HepG2 (cell line): ENCODE results near the gene GZMH. TPM values are rescaled to one million over a fixed set of nuclear protein-coding genes. Genes with fewer than 3 reads are reported as not detected.

Source experiments
- ATAC-seq: fragments of 200-7000 bp; cut with Tn5 transposase; 3 replicates; pipeline ENCODE4 v1.9.1; 2020; ENCODE audit warnings: mild to moderate bottlenecking, moderate library complexity
- BruUV-seq: library from RNA; stranded (reverse); fragments of 400-500 nt; replicated peaks from 2 replicates; lab custom pipeline; 2021; lab: Mats Ljungman, UMichigan
- CTCF ChIA-PET: fragments of 300-600 bp; formaldehyde crosslinking; extraction: SDS; loops from one replicate; lab custom pipeline; 2021; ENCODE audit warnings: low total read pairs, inconsistent platforms, low intra/inter-chr PET ratio; lab: Yijun Ruan, JAX
- POLR2A ChIA-PET: fragments of 350-600 bp; sonication (Branson Sonifier 250); formaldehyde crosslinking; loops from one replicate; lab custom pipeline; 2020; ENCODE audit warnings: antibody characterized with exemption, inconsistent platforms; lab: Yijun Ruan, JAX
- DNase-seq: peaks from one replicate; pipeline ENCODE4 v3.0.0-alpha.2; 2015; ENCODE audit warnings: low spot score
- FAIRE-seq: peaks from 3 replicates; lab custom pipeline; 2011; peaks lifted over from hg19 to GRCh38; lab: Jason Lieb, UNC
- H2AFZ ChIP-seq: one replicate; pipeline ENCODE4 v1.6.1; 2011; ENCODE audit warnings: low read length, inconsistent platforms
- H3K27ac ChIP-seq: fragments of 300-600 bp; 3 replicates; pipeline ENCODE4 v1.8.0; 2011; ENCODE audit warnings: mixed run types, mild to moderate bottlenecking, mixed read lengths, low read length, inconsistent platforms; ENCODE audit not compliant: insufficient read depth; ENCODE audit errors: extremely low read length
- H3K27me3 ChIP-seq, 2 experiments: fragments of 200-600 bp in 1 of 2; 2 replicates in 1 of 2; 3 replicates in 1 of 2; pipeline versions ENCODE4 v1.6.0 to v1.8.0; 2011; ENCODE audit warnings: low read length in 2 of 2, mild to moderate bottlenecking in 2 of 2, moderate library complexity in 2 of 2, inconsistent platforms in 1 of 2; ENCODE audit not compliant: insufficient read depth in 2 of 2, control insufficient read depth in 1 of 2
- H3K36me3 ChIP-seq, 2 experiments: fragments of 200-600 bp in 1 of 2; replicated peaks in 1 of 2; 2 replicates in 1 of 2; 3 replicates in 1 of 2; pipeline versions ENCODE4 v1.5.1 to v1.8.0; 2011; ENCODE audit warnings: low read length in 2 of 2, inconsistent platforms in 1 of 2; ENCODE audit not compliant: insufficient read depth in 2 of 2, control insufficient read depth in 1 of 2
- H3K4me1 ChIP-seq: 2 replicates; pipeline ENCODE4 v1.5.1; 2012; ENCODE audit warnings: low read length, inconsistent platforms; ENCODE audit not compliant: insufficient read depth
- H3K4me2 ChIP-seq: 2 replicates; pipeline ENCODE4 v1.6.0; 2011; ENCODE audit warnings: low read depth, low read length, inconsistent platforms
- H3K4me3 ChIP-seq, 3 experiments: fragments of 200-600 bp in 1 of 3; sonication (generic), shearing (Covaris generic) in 1 of 3; replicated peaks in 1 of 3; 2 replicates each; pipeline ENCODE4 v1.5.1; 2011 to 2016; ENCODE audit warnings: low read length in 3 of 3, inconsistent platforms in 2 of 3, low read depth in 2 of 3, mild to moderate bottlenecking in 2 of 3, control low read depth in 1 of 3, mixed read lengths in 1 of 3; ENCODE audit not compliant: insufficient read depth in 1 of 3
- H3K79me2 ChIP-seq: one replicate; pipeline ENCODE4 v1.6.1; 2011; ENCODE audit warnings: low read length, inconsistent platforms; ENCODE audit not compliant: insufficient read depth
- H3K9ac ChIP-seq: 2 replicates; pipeline ENCODE4 v1.6.0; 2011; ENCODE audit warnings: mild to moderate bottlenecking, low read depth, low read length, inconsistent platforms; ENCODE audit not compliant: insufficient read depth
- H3K9me3 ChIP-seq: 2 replicates; pipeline ENCODE4 v1.5.1; 2012; ENCODE audit warnings: mild to moderate bottlenecking, low read length
- H4K20me1 ChIP-seq: 2 replicates; pipeline ENCODE4 v1.6.0; 2011; ENCODE audit warnings: inconsistent platforms, mild to moderate bottlenecking, low read length, moderate library complexity; ENCODE audit not compliant: insufficient read depth
- MIER2 ChIP-seq: IDR thresholded peaks from 2 replicates; pipeline ENCODE4 v1.6.1; 2016; ENCODE audit warnings: missing biosample characterization, missing genetic modification reagents
- RARA ChIP-seq: IDR thresholded peaks from 2 replicates; pipeline ENCODE4 v1.6.1; 2016; ENCODE audit warnings: missing genetic modification reagents, missing compliant biosample characterization
- SKI ChIP-seq: fragments of 450-650 bp; IDR thresholded peaks from one replicate; pipeline ENCODE4 v1.6.1; 2018; ENCODE audit warnings: mild to moderate bottlenecking; ENCODE audit not compliant: partially characterized antibody
- ZBTB38 ChIP-seq: sonication (generic); formaldehyde crosslinking; IDR thresholded peaks from 2 replicates; pipeline ENCODE4 v1.5.1; 2020; ENCODE audit warnings: mild to moderate bottlenecking, missing genetic modification reagents
- ZFP90 ChIP-seq: sonication (generic); formaldehyde crosslinking; IDR thresholded peaks from 2 replicates; pipeline ENCODE4 v1.8.0; 2022; ENCODE audit warnings: missing genetic modification reagents, mild to moderate bottlenecking, inconsistent platforms, borderline replicate concordance
- ZFYVE20 ChIP-seq: sonication (generic); formaldehyde crosslinking; IDR thresholded peaks from 2 replicates; pipeline ENCODE4 v1.8.0; 2023; ENCODE audit warnings: low read depth, mild to moderate bottlenecking, moderate library complexity, missing genetic modification reagents, borderline replicate concordance
- WGBS: methylation state at CpG from one replicate; pipeline ENCODE4 v1.1.6; 2017; ENCODE audit warnings: low lambda C conversion rate; 5-methylcytosine and 5-hydroxymethylcytosine counted together
- in situ Hi-C: cut with HindIII; loops from 2 replicates; pipeline ENCODE4 v1.10.0; 2017; ENCODE audit warnings: low pct_unique_long_range_greater_than_20kb; ENCODE audit not compliant: extremely low pct_ligation_motif_present
- intact Hi-C: fragments of 100-400 bp; cut with micrococcal nuclease; formaldehyde crosslinking; loops from one replicate; pipeline ENCODE4 v1.10.0; 2022; ENCODE audit not compliant: unreplicated experiment
- polyA plus RNA-seq, 8 experiments: library from polyadenylated mRNA; depleted of rRNA in 3 of 8; stranded (reverse) in 7 of 8; unstranded in 1 of 8; fragments of >200 nt; fragmentation: Illumina TruSeq in 4 of 8; extraction: Trizol in 4 of 8; gene quantifications; 2 replicates each; pipeline versions ENCODE4 v1.2.1 to v1.2.3, GENCODE V29; 2011 to 2016; ENCODE audit warnings: low read depth in 4 of 8, missing spikeins in 1 of 8, mixed read lengths in 1 of 8; ENCODE audit not compliant: insufficient read depth in 1 of 8
- total RNA-seq, 5 experiments: library from RNA; depleted of rRNA; stranded (reverse); fragments of >200 nt; fragmentation: Illumina TruSeq; extraction: Trizol; gene quantifications; 2 replicates each; pipeline ENCODE4 v1.2.3, GENCODE V29; 2016; ENCODE audit warnings: low read depth in 1 of 5
- TF ChIP-seq, protein P1 (sequence below), 2 experiments: sonication (generic) in 1 of 2; formaldehyde crosslinking in 1 of 2; IDR thresholded peaks; 2 replicates each; pipeline versions ENCODE4 v1.6.1 to v1.9.0; 2014 to 2022; ENCODE audit warnings: antibody characterized with exemption in 1 of 2, borderline replicate concordance in 1 of 2, inconsistent platforms in 1 of 2, low read depth in 1 of 2, missing genetic modification reagents in 1 of 2
- TF ChIP-seq, protein P2 (sequence below): sonication (generic); formaldehyde crosslinking; IDR thresholded peaks from 2 replicates; pipeline ENCODE4 v1.8.0; 2023; ENCODE audit warnings: mild to moderate bottlenecking, missing genetic modification reagents
- TF ChIP-seq, protein P3 (sequence below): sonication (generic); formaldehyde crosslinking; IDR thresholded peaks from 2 replicates; pipeline ENCODE4 v1.4.0; 2020; ENCODE audit warnings: missing genetic modification reagents
- TF ChIP-seq, protein P4 (sequence below): sonication (generic); formaldehyde crosslinking; conservative IDR thresholded peaks from 2 replicates; pipeline ENCODE4 v1.8.0; 2022; ENCODE audit warnings: missing genetic modification reagents

Gene GZMH
- total and polyA plus RNA-seq, 2 of the 13 experiments (the other 11 are each of a cell fraction or from before 2014, with no cell fraction given), result 0.08 TPM; not detected in 1

DNA sequence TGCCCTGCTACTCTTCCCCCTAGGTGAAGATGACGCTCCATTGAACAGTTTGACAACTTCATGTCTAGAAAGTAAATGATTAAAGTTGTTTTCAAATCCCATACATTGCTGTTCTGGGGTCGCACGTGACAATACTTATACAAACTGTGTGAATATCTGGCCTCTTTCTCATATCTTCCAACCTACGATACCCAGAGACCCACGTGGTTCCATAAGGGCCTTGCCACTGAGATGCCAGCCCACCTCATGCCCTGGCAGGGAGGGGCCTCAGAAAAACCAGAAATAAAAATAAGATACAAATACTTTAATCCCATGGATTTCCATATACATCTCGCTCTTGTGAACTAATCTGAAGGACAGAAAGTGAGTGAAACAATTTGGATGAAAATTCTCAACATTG lies 20.0 kb upstream of the GZMH start:
- Histone ChIP-seq H3K4me2 (no peak overlapping the region), H3K79me2 (no peaks in the 10 kb centered on the region), H2AFZ (no peak overlapping the region), H3K9me3 (no peaks in the 10 kb centered on the region), H3K4me1 (no peaks in the 10 kb centered on the region), H3K27me3 (no peaks in the 10 kb centered on the region; a peak in 1 of 5 replicates), H3K4me3 (no peak overlapping the region), H3K36me3 (no peaks in the 10 kb centered on the region), H3K9ac (no peak overlapping the region), H3K27ac (no peak overlapping the region), H4K20me1 (no peaks in the 10 kb centered on the region)
- in situ Hi-C loops, result no loop called here
- DNase-seq (no peak), ATAC-seq (no peak), FAIRE-seq (no peak)
- WGBS, result 21% methylated on average over 6 of the region's 6 CpGs
- intact Hi-C loops, result no loop called here
- ChIA-PET POLR2A (no interaction called here), CTCF (no interaction called here)
- no TSS peak for BruUV-seq
- no peak for TF ChIP-seq ZBTB38 (CRISPR knock-in tag)
- TF ChIP-seq RARA (CRISPR knock-in tag), result no peak
- no peak for TF ChIP-seq ZFYVE20 (CRISPR knock-in tag)
- TF ChIP-seq MIER2 (CRISPR knock-in tag), result no peak
- TF ChIP-seq, protein P1, sequence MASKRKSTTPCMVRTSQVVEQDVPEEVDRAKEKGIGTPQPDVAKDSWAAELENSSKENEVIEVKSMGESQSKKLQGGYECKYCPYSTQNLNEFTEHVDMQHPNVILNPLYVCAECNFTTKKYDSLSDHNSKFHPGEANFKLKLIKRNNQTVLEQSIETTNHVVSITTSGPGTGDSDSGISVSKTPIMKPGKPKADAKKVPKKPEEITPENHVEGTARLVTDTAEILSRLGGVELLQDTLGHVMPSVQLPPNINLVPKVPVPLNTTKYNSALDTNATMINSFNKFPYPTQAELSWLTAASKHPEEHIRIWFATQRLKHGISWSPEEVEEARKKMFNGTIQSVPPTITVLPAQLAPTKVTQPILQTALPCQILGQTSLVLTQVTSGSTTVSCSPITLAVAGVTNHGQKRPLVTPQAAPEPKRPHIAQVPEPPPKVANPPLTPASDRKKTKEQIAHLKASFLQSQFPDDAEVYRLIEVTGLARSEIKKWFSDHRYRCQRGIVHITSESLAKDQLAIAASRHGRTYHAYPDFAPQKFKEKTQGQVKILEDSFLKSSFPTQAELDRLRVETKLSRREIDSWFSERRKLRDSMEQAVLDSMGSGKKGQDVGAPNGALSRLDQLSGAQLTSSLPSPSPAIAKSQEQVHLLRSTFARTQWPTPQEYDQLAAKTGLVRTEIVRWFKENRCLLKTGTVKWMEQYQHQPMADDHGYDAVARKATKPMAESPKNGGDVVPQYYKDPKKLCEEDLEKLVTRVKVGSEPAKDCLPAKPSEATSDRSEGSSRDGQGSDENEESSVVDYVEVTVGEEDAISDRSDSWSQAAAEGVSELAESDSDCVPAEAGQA (IDR thresholded peaks at IDR 0.05; ENCODE audit: low read depth), result no peak
- TF ChIP-seq, protein P1 (CRISPR knock-in tag; IDR thresholded peaks at IDR 0.05; ENCODE audit: borderline replicate concordance), result no peak
- TF ChIP-seq ZFP90 (CRISPR knock-in tag), result no peak
- TF ChIP-seq, protein P2, sequence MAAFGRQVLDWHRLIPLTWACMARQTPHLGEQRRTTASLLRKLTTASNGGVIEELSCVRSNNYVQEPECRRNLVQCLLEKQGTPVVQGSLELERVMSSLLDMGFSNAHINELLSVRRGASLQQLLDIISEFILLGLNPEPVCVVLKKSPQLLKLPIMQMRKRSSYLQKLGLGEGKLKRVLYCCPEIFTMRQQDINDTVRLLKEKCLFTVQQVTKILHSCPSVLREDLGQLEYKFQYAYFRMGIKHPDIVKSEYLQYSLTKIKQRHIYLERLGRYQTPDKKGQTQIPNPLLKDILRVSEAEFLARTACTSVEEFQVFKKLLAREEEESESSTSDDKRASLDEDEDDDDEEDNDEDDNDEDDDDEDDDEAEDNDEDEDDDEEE (CRISPR knock-in tag), result no peak
- TF ChIP-seq, protein P3, sequence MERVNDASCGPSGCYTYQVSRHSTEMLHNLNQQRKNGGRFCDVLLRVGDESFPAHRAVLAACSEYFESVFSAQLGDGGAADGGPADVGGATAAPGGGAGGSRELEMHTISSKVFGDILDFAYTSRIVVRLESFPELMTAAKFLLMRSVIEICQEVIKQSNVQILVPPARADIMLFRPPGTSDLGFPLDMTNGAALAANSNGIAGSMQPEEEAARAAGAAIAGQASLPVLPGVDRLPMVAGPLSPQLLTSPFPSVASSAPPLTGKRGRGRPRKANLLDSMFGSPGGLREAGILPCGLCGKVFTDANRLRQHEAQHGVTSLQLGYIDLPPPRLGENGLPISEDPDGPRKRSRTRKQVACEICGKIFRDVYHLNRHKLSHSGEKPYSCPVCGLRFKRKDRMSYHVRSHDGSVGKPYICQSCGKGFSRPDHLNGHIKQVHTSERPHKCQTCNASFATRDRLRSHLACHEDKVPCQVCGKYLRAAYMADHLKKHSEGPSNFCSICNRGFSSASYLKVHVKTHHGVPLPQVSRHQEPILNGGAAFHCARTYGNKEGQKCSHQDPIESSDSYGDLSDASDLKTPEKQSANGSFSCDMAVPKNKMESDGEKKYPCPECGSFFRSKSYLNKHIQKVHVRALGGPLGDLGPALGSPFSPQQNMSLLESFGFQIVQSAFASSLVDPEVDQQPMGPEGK, result no peak
- TF ChIP-seq, protein P4, sequence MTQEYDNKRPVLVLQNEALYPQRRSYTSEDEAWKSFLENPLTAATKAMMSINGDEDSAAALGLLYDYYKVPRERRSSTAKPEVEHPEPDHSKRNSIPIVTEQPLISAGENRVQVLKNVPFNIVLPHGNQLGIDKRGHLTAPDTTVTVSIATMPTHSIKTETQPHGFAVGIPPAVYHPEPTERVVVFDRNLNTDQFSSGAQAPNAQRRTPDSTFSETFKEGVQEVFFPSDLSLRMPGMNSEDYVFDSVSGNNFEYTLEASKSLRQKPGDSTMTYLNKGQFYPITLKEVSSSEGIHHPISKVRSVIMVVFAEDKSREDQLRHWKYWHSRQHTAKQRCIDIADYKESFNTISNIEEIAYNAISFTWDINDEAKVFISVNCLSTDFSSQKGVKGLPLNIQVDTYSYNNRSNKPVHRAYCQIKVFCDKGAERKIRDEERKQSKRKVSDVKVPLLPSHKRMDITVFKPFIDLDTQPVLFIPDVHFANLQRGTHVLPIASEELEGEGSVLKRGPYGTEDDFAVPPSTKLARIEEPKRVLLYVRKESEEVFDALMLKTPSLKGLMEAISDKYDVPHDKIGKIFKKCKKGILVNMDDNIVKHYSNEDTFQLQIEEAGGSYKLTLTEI (CRISPR knock-in tag), result no peak
- no peak for TF ChIP-seq SKI
